GM18499 (cell line): ENCODE data around the gene TRAF2.
"Not testable (repeated sequence)": the region's sequence is repeated elsewhere in the genome, so short reads cannot be mapped to it uniquely, and the experiment has no call there.

Source experiments
- ATAC-seq: cut with Tn5 transposase; IDR thresholded peaks from one replicate; pipeline ENCODE4 v1.9.1; 2021; ENCODE audit warnings: moderate number of reproducible peaks; ENCODE audit not compliant: insufficient read depth, unreplicated experiment

Gene TRAF2, protein sequence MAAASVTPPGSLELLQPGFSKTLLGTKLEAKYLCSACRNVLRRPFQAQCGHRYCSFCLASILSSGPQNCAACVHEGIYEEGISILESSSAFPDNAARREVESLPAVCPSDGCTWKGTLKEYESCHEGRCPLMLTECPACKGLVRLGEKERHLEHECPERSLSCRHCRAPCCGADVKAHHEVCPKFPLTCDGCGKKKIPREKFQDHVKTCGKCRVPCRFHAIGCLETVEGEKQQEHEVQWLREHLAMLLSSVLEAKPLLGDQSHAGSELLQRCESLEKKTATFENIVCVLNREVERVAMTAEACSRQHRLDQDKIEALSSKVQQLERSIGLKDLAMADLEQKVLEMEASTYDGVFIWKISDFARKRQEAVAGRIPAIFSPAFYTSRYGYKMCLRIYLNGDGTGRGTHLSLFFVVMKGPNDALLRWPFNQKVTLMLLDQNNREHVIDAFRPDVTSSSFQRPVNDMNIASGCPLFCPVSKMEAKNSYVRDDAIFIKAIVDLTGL

DNA sequence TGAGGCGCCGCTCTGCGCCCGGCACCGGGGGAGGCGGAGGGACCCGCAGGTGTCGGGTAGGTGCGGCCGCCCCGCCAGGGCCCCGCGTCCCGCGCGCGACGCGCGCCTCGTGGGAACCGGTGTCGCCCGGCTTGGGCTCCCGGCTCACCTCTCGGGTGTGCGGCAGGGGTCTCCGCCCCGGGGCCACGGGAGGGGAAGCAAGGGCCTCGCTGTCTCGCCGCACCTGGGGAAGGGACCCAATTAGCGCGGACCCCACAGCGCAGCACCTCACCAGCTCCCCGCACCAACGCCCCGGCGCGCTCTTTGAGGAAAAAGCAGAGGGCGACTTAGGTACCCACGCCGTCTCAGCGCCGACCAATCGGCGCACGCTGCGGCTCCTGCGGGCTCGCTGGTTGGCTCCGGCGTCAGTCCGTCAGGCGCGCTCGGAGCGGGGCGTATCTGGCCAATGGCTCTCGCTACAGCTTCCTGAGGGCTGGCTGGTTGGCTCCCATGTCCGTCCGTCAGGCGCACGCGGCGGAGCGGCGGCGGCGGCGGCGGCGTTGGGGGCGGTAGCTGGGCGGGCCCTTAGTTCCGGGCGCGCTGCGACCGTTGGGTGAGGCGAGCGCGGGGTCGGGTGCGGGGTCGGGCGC is at the start of gene TRAF2:
Gene TRAF2 (plus strand): TSS at position 567 of the 629 bp plus-strand sequence. CDS start 12,225 bp downstream, outside the sequence.
- peak; percentile 44 for ATAC-seq

DNA sequence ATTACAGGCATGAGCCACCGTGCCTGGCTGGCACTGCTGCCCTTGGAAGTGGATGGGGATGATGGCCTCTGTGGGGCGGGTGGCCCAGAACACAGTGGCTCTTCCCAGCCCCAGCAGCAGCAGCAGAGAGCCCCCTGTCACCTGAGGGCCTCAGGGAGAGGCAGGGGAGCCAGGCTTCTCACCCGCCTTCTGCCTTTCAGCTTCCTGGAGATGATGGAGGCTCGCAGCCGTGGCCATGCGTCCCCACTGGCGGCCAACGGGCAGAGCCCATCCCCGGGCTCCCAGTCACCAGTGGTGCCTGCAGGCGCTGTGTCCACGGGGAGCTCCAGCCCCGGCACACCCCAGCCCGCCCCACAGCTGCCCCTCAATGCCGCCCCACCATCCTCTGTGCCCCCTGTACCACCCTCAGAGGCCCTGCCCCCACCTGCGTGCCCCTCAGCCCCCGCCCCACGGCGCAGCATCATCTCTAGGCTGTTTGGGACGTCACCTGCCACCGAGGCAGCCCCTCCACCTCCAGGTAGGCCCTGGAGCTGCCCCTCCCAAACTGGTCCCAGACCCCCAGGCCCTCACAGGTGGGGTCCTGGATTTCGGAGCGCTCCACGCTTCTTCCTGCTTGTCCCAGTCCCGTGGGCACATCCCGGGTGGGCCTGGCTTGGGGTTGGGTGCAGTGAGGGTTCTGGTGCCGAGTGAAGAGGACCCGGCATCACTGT is 49.0 kb upstream of the TRAF2 start:
- ATAC-seq, result no peak

DNA sequence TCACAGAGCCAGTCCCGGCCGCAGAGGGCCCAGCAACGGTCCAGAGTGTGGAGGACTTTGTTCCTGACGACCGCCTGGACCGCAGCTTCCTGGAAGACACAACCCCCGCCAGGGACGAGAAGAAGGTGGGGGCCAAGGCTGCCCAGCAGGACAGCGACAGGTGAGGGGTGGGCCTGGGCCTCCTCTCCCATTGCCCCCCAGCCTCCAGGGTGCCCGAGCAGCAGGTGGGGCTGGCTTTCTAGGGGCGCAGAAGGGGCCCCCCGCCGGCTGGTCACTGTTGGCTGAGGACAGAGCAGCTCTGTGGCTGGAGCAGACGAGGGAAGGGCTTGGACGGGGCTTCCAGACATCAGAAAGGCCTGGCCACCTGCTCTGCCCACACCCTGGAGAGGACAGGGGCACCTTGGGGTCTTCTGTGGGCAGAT is 48.4 kb upstream of the TRAF2 start:
- ATAC-seq, result not testable (repeated sequence)

DNA sequence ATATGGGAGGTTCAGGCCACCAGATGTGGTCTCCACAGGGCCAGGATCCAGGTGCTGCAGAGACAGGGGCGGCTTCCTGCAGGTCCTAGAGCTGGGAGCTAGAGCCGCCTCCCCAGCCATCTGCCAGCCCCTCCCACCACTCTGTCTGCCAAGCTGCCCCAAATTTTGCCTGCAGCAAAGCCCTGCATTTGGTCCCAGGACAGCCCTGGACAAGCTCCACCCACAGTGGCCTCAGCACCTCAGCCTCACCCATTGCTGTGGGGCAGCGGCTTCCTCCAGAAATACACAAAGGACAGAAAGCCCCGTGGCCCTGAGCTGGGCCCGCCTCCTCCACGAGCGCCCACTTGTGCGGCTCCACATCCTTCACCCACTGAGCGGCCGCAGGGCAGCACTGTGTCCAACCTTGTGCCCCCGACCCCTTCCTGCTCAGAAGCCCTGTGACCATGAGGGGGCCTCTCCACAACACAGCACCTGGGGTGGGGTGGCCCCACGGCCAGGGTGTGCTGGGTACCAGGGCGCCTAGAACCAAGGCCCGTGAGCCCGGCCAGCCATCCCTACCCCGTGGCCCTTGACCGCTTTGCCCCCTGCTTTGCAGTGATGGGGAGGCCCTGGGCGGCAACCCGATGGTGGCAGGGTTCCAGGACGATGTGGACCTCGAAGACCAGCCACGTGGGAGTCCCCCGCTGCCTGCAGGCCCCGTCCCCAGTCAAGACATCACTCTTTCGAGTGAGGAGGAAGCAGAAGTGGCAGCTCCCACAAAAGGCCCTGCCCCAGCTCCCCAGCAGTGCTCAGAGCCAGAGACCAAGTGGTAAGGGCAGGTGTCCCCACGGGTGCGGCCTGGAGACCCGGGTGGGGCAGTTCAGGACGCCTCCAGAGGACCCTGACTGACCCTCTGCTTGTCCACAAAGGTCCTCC is 47.7 kb upstream of the TRAF2 start:
- ATAC-seq, result no peak

DNA sequence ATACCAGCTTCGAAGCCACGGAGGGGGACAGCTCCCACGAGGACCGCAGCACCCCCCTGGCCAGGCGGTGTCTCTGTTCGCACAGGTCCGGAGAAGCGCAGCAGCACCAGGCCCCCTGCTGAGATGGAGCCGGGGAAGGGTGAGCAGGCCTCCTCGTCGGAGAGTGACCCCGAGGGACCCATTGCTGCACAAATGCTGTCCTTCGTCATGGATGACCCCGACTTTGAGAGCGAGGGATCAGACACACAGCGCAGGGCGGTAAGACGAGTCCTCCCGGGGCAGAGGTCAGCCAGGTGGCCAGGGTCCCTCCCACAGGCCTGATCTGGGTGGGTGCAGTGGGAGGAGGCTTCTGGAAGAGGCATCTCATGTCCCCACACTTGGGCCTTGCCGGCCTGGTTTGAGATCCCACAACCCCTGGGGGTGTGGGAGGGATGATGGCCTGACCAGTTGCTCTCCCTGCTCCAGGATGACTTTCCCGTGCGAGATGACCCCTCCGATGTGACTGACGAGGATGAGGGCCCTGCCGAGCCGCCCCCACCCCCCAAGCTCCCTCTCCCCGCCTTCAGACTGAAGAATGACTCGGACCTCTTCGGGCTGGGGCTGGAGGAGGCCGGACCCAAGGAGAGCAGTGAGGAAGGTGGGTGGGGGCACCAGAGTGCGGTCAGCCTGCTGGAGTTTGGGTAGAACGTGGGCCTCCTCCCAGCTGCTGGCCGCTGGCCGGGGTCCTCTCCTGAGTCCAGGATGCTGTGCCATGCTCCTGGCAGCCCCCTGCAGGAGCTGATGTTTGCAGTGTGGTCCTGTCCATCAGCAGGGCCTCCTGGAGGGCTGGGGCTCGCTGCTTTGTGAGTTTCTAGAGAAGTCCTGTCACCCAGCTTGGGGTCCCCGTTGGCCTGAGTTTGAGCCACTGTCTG is 46.8 kb upstream of the TRAF2 start:
- ATAC-seq, result no peak

DNA sequence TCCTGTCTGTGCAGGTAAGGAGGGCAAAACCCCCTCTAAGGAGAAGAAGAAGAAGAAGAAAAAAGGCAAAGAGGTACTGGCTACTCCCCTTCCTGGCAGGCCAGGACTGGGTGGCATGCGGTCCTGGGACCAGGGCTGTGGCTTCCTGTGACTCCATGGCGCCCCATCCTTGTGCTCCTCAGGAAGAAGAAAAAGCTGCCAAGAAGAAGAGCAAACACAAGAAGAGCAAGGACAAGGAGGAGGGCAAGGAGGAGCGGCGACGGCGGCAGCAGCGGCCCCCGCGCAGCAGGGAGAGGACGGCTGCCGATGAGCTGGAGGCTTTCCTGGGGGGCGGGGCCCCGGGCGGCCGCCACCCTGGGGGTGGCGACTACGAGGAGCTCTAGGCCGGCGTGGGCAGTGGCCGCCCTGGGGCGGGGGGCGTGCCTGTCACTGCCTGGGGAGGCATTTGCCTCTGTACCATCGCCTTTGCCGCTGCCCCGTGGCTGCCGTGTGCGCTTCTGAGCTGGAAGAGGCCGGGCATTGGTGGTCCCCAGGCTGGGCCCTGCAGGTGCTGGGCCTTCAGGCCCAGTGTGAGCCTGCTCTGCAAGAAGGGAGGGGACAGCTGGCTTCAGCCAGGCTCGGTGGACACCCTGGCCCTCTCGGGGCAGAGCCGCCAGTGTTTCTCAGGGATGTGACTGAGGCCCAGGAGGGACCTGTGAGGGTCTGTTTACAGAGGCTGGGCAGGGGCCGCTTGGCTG is 46.0 kb upstream of the TRAF2 start:
- no peak for ATAC-seq

DNA sequence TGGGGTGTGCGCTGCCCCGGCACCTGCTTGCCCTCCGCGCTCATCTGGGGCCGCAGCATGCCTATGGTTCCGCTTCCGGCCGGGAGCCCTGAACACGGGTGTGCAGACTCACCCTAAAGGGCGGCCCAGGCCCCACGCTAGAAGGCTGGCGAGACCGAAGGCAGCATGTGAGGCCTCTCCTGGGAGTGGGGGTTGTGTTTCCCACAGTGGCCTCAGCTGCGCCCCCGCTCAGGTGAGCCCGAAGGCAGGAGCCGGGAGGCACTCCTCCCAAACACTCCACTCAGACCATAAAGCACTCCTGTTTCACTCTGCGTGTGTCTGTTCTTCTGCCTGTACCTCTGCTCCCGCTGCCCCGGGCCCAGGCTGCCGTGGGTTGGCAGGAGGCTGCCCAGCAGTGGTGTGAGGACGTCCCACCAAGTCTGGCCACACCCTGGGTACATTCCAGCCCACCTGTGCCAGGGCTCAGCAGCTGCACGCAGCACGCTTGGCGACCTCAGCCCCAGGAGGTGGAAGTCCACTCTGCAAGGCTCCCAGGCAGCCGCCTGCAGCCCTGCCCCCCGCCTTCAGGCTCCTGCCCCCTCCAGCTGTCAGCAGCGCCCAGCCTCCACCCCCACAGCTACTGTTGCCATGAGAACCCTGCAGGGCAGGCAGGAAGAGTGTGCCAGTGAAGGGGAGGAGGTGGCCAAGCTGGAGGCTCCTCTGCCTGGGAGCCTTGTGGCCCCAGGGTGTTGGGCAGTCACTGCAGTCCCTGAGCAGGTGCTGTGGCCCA is 45.3 kb upstream of the TRAF2 start:
- no peak for ATAC-seq

DNA sequence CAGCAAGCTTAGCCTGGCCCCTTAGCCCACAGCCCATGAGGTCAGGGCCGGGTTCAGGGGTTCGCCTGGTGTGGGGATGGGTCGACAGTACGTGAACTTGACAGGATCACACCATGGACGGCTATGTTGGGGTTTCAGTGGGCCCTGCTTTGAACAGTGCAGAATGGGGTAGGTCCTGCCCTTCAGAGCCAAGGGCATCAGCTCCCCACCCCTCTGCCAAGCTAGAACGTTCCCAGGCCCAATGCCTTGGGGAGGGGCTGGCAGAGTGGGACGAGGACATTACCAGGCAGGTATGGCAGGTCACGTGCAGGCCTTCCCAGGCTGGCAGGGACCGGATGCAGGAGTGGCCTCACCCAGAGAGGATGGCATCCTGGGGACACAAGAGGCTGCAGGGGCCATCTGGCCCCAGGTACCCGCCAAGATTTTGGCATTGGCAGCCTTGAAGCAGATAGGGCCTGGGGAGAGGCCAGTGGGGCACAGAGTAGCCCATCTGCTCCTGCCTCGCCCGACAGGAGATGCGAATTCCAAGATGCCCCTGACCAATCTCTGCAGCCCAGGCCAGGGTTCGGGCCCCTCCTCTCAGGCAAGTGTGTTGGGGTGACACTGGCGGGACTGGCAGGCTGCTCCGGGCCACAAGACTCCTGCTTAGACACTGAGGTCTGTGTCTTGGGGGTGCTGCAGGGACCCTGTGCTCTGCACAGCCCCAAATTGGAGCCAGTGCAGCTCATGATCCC is 44.5 kb upstream of the TRAF2 start:
- ATAC-seq, result not testable (repeated sequence)

DNA sequence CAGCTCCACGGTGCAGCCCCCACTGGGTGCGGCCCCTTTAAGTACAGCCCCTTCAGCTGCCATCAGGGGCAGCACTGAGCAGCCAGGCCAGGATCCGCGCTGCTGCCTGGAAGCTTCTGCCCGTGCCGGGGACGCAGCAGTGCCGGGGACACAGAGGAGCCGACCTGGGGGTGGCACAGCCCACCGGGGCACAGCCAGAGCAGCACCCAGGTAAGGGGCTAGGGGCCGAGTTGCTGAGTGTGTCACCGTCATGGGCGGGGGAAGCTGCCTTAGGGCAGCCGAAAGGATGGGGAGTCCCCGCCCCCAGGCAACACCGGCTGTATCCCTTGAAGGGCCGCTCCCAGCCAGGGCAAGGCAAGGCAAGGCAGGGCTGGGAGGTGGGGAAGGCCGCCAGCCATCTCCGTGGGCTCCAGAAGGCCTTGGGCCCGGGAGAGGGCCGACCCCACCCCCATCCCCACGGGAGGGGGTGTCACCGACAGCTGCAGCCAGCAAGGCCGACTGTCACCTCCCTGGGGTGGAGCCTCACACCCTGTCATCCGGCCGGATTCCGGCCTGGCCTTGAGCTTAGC is 43.9 kb upstream of the TRAF2 start, which contains the start of gene AJM1:
Gene AJM1 (plus strand): TSS at position 99 of the 569 bp plus-strand sequence. CDS start 1,937 bp downstream, outside the sequence.
- ATAC-seq, result not testable (repeated sequence)

DNA sequence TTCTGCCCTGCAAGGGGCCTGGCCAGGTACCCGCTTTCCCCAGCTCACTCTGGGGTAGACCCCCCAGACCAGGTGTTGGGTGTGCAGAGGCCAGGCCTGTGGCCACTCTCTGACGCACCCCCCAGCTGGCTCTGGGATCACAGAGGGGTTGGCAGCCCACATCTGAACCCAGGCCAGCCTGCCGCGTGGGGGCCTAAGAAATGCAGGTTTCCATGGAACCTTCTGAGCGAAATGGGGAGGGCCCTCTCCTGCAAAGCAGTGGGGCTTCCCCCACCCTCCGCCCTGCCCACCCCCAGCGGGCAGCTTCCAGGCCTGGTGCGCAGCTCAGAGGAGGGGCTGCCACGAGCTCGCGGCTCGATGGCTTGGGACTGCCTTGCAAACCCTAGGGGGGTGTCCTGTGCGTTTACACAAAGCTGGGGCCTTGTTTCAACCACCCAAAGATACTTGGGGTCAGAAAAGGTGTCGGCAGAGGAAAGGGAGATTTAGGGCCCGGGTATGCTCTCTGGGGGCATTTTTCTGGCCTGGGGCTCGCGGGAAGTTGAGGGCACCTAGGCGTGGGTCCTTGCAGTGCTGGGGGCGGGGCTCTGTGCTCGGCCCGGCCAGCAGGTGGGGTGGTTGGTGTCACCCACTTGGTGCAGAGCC is 43.0 kb upstream of the TRAF2 start:
- ATAC-seq, result not testable (repeated sequence)

DNA sequence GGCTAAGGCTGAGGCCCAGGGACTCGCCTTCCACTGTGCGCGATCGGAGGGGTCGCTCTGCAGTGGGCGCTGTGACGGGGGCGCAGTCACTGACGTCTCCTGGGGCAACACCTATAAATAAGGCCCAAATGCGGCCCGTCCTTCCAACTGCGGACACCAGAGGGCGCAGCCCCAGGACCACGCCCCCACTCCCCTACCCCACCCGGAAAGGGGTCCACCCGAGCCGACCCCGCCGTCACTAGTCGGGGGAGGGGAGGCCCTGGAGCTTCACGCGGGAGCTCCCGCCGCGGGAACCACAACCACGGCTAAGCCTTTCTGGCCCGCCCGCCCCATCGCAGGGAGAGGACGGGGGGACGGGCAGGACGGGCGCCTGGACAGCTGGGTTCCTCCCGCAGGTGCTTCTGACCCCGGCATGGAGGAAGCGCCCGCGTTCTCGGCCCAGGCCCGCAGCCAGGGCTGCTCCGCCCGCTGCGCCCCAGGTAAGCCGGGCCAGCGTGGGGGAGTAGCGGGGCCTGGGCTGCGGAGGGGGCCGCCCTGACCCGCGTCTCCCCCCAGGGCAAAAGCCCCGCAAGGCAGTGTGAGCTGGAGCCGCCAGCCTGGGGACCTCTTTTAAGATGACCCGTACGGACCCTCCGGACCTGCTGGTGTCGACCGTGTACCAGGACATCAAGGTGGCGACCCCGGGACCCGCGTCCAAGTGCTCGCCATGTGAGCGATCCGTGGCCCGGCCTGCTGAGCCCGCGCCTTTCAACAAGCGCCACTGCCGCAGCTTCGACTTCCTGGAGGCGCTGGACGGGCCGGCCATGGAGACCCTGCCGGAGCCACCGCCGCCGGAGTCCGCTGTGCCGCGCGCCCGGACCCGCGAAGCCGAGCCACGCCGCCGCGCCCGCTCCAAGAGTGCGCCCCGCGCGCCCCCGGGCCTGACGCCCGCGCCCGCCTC is 42.2 kb upstream of the TRAF2 start:
- ATAC-seq, result not testable (repeated sequence)

DNA sequence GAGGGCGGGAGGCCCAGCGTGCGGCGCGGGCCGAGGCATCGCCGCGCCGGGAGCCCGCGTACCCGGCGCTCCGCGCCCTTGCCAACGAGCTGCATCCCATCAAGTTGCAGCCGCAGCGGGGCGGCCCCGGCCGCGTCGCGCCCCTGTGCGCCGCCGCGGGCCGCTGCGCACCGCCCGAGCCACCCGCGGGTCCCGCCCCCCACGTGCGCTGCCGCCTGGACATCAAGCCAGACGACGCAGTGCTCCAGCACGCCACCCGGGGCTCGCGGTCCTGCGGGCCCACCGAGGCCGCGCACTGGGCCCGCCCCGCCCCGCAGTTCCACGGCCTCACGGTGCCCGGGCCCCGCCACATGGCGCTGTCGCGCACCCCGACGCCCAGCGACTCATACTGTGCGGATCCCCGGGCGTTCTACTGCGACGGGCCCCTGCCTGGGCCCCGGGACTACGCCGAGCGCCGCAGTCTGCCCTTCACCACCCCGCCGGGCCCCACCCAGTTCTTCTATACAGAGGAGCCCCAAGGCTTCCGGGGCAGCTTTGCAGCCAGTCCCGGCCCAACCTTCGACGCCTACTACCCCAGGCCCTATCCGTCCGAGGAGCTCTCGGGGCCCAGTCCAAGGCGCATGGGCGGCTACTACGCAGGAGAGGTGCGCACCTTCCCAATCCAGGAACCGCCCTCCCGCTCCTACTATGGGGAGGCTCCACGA is 41.4 kb upstream of the TRAF2 start:
- no peak for ATAC-seq

DNA sequence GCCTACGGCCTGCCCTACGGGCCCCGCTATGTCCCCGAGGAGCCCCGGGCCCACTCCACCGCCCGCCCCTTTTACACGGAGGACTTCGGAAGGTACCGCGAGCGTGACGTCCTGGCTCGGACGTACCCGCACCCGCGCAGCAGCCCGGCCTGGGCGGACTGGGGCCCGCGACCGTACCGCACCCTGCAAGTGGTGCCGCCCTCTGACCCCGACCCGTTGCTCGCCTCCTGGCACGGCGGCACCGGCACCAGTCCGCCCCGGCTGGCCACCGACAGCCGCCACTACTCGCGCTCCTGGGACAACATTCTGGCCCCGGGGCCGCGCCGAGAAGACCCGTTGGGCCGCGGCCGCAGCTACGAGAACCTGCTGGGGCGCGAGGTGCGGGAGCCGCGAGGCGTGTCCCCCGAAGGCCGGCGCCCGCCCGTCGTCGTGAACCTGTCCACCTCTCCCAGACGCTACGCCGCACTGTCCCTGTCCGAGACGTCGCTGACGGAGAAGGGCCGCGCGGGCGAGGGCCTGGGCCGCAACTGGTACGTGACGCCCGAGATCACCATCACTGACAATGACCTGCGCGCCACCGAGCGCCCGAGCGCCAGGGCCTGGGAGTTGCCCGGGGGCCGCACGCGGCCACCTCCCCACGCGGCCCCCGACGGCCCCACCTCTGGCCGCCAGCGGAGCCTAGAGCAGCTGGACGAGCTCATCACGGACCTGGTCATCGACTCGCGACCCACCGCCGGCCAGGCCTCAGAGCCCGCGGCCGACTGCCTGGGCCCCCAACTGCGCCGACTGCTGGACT is 40.7 kb upstream of the TRAF2 start:
- ATAC-seq, result no peak
